ENCODE data around the gene CPNE5. TPM values are rescaled to one million over a fixed set of nuclear protein-coding genes. Genes with fewer than 3 reads are reported as not detected.
"Not testable (repeated sequence)": the region's sequence is repeated elsewhere in the genome, so short reads cannot be mapped to it uniquely, and the experiment has no call there.

The CPNE5 gene
- total and polyA plus RNA-seq, 2 donors (not counting 1 experiment from before 2014, with no cell fraction given) = 0.02 TPM; not detected in 1

GRCh38 chr6:36814249-36814648 lies 25.0 kb downstream of the CPNE5 start:
- no peak overlapping the region for H3K27ac ChIP-seq (ENCODE audit: insufficient read depth, low read length)
- H3K9me3 ChIP-seq (ENCODE audit: control insufficient read depth, insufficient read depth, low read depth, low read length) = no peaks in the 10 kb centered on the region
- H3K27me3 ChIP-seq (ENCODE audit: control insufficient read depth, insufficient read depth, low read length) = peaks cover 10% of the 10 kb centered on the region
- H3K36me3 ChIP-seq (ENCODE audit: control insufficient read depth, insufficient read depth, low read length) = no peaks in the 10 kb centered on the region
- TF ChIP-seq EZH2 (IDR thresholded peaks at IDR 0.05; ENCODE audit: low read length, missing control alignments) (no peak), CTCF (conservative IDR thresholded peaks at IDR 0.05 in 1 of 2, IDR thresholded peaks at IDR 0.05 in 1 of 2; ENCODE audit: low read depth in 1 of 2, low read length in 2 of 2) (no peak)
- no peaks in the 10 kb centered on the region for H3K79me2 ChIP-seq (ENCODE audit: control insufficient read depth, insufficient read depth, low read length)
- H3K4me3 ChIP-seq (replicated peaks in 1 of 4; ENCODE audit: control extremely low read depth in 1 of 4, insufficient read depth in 1 of 4, low read depth in 3 of 4, low read length in 4 of 4) = no peak overlapping the region
- no peaks in the 10 kb centered on the region for H3K4me1 ChIP-seq (ENCODE audit: control insufficient read depth, extremely low read depth, insufficient read depth, low read length)
- H3K9ac ChIP-seq (ENCODE audit: insufficient read depth, low read length) = no peak overlapping the region
- no peaks in the 10 kb centered on the region for H4K20me1 ChIP-seq (ENCODE audit: control insufficient read depth, extremely low read depth, insufficient read depth, low read length)
- H3K4me2 ChIP-seq (ENCODE audit: extremely low read depth, insufficient read depth, low read length) = no peak overlapping the region
- H2AFZ ChIP-seq (ENCODE audit: low read length) = no peak overlapping the region
- no peak for DNase-seq (ENCODE audit: low read depth in 2 of 2)

DNA sequence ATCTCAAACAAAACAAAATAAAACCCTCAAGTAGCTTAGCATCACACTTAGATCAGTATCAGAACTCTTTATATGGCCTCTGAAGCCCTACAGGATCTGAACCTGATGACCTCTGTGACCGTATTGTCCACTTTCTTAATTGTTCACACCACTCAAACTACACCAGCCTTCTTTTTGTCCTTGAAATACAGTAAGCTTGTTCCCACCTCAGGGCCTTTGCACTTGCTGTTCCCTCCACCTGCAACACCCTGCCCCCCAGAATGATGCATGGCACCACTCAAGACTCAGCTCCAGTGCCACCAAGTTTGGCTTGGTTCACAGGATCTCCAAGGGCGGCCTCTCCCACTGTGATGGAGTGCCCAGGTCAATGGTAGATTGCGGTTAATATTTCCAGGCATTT lies 25.7 kb downstream of the CPNE5 start:
- no peak overlapping the region for H3K4me2 ChIP-seq (ENCODE audit: extremely low read depth, insufficient read depth, low read length)
- peaks cover 10% of the 10 kb centered on the region for H3K27me3 ChIP-seq (ENCODE audit: control insufficient read depth, insufficient read depth, low read length)
- H3K36me3 ChIP-seq (ENCODE audit: control insufficient read depth, insufficient read depth, low read length) = no peaks in the 10 kb centered on the region
- H3K79me2 ChIP-seq (ENCODE audit: control insufficient read depth, insufficient read depth, low read length) = no peaks in the 10 kb centered on the region
- TF ChIP-seq EZH2 (IDR thresholded peaks at IDR 0.05; ENCODE audit: low read length, missing control alignments) (no peak), CTCF (conservative IDR thresholded peaks at IDR 0.05 in 1 of 2, IDR thresholded peaks at IDR 0.05 in 1 of 2; ENCODE audit: low read depth in 1 of 2, low read length in 2 of 2) (no peak)
- no peaks in the 10 kb centered on the region for H3K4me1 ChIP-seq (ENCODE audit: control insufficient read depth, extremely low read depth, insufficient read depth, low read length)
- H4K20me1 ChIP-seq (ENCODE audit: control insufficient read depth, extremely low read depth, insufficient read depth, low read length) = no peaks in the 10 kb centered on the region
- DNase-seq (ENCODE audit: low read depth in 2 of 2) = no peak
- H3K9ac ChIP-seq (ENCODE audit: insufficient read depth, low read length) = no peak overlapping the region
- H3K4me3 ChIP-seq (replicated peaks in 1 of 4; ENCODE audit: control extremely low read depth in 1 of 4, insufficient read depth in 1 of 4, low read depth in 3 of 4, low read length in 4 of 4) = no peak overlapping the region
- H2AFZ ChIP-seq (ENCODE audit: low read length) = no peak overlapping the region
- no peak overlapping the region for H3K27ac ChIP-seq (ENCODE audit: insufficient read depth, low read length)
- H3K9me3 ChIP-seq (ENCODE audit: control insufficient read depth, insufficient read depth, low read depth, low read length) = no peaks in the 10 kb centered on the region

DNA sequence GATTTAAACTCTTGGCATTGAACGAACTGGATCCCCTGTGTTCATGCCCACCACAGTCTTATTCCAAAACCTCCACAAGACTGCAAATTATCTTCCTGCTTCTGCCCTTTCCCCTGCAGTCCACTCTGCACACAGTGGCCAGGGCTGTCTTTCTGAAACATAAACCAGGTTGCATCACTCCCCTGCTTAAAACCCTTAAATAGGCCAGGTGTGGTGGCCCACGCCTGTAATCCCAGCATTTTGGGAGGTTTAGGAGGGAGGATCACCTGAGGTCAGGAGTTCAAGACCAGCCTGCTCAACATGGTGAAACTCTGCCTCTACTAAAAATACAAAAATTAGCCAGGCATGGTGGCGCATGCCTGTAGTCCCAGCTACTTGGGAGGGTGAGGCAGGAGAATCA lies 26.2 kb downstream of the CPNE5 start:
- not testable (repeated sequence) for H3K27ac ChIP-seq (ENCODE audit: insufficient read depth, low read length); H3K9me3 ChIP-seq (ENCODE audit: control insufficient read depth, insufficient read depth, low read depth, low read length); H3K36me3 ChIP-seq (ENCODE audit: control insufficient read depth, insufficient read depth, low read length); H3K9ac ChIP-seq (ENCODE audit: insufficient read depth, low read length); H2AFZ ChIP-seq (ENCODE audit: low read length); H3K79me2 ChIP-seq (ENCODE audit: control insufficient read depth, insufficient read depth, low read length); H3K4me2 ChIP-seq (ENCODE audit: extremely low read depth, insufficient read depth, low read length); H3K4me1 ChIP-seq (ENCODE audit: control insufficient read depth, extremely low read depth, insufficient read depth, low read length); H4K20me1 ChIP-seq (ENCODE audit: control insufficient read depth, extremely low read depth, insufficient read depth, low read length); H3K4me3 ChIP-seq (replicated peaks in 1 of 4; ENCODE audit: control extremely low read depth in 1 of 4, insufficient read depth in 1 of 4, low read depth in 3 of 4, low read length in 4 of 4); H3K27me3 ChIP-seq (ENCODE audit: control insufficient read depth, insufficient read depth, low read length); DNase-seq (ENCODE audit: low read depth in 2 of 2)
